Measurements from ENCODE around the gene MYBL2.
A peak's percentile ranks its signal among the peaks of the same experiment; 100 is the strongest.

The MYBL2 gene

DNA sequence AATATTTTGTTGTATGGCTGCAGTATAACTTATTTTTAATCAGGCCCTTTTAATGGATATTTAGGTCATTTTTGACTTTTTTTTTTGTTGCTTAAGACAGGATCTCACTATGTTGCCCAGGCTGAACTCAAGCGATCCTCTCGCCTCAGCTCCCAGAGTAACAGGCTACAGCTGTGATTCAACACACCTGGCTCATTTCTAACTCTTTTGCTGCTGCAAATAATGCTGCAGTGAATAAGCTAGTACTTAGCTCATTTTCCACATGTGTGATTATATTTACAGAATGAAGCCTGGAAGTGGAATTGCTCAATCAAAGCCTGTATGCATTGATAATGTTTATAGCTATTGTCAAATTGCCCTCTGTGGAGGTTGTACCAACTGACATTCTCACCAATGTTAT, 58.8 kb downstream of the MYBL2 start:
- CTCF ChIA-PET = interaction anchor here (0.6 to 1.1 kb wide), 3 partner anchors 23 to 331 kb away, joined by 3 to 4 read pairs (median 3); no protein-coding TSS in a partner anchor
- no peak overlapping the region for H3K4me3 ChIP-seq (ENCODE audit: low read depth, low read length)

GRCh38 chr20:43726333-43726732, 59.4 kb downstream of the MYBL2 start:
- H3K9me3 ChIP-seq (ENCODE audit: control insufficient read depth, insufficient read depth, low read depth, low read length) = no peaks in the 10 kb centered on the region
- H3K36me3 ChIP-seq (ENCODE audit: control insufficient read depth in 2 of 2, insufficient read depth in 1 of 2, low read length in 2 of 2) = no peaks in the 10 kb centered on the region
- POLR2A ChIA-PET = no interaction called here
- H3K27ac ChIP-seq (ENCODE audit: extremely low read depth, low read depth, low read length) = no peak overlapping the region
- H3K4me3 ChIP-seq (ENCODE audit: low read depth, low read length) = no peak overlapping the region
- H3K4me1 ChIP-seq (ENCODE audit: control insufficient read depth, insufficient read depth, low read length) = peaks cover 9% of the 10 kb centered on the region; the same call in 1 of the 2 replicates
- TF ChIP-seq OVOL3 (tag by site-specific recombination; IDR thresholded peaks at IDR 0.05) (no peak), ZNF341 (tag by site-specific recombination; IDR thresholded peaks at IDR 0.05; ENCODE audit: low read depth) (no peak), ZNF37A (tag by site-specific recombination; IDR thresholded peaks at IDR 0.05) (no peak)
- TF ChIP-seq, protein P1, sequence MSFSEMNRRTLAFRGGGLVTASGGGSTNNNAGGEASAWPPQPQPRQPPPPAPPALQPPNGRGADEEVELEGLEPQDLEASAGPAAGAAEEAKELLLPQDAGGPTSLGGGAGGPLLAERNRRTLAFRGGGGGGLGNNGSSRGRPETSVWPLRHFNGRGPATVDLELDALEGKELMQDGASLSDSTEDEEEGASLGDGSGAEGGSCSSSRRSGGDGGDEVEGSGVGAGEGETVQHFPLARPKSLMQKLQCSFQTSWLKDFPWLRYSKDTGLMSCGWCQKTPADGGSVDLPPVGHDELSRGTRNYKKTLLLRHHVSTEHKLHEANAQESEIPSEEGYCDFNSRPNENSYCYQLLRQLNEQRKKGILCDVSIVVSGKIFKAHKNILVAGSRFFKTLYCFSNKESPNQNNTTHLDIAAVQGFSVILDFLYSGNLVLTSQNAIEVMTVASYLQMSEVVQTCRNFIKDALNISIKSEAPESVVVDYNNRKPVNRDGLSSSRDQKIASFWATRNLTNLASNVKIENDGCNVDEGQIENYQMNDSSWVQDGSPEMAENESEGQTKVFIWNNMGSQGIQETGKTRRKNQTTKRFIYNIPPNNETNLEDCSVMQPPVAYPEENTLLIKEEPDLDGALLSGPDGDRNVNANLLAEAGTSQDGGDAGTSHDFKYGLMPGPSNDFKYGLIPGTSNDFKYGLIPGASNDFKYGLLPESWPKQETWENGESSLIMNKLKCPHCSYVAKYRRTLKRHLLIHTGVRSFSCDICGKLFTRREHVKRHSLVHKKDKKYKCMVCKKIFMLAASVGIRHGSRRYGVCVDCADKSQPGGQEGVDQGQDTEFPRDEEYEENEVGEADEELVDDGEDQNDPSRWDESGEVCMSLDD (tag by site-specific recombination; IDR thresholded peaks at IDR 0.05) = no peak
- CTCF ChIA-PET = interaction anchor here (0.6 to 1.1 kb wide), 3 partner anchors 35 to 330 kb away, joined by 3 to 4 read pairs (median 3); no protein-coding TSS in a partner anchor

More for the DNA sequence above, 58.8 kb downstream of the MYBL2 start:
- POLR2A ChIA-PET = no interaction called here
- Histone ChIP-seq H3K9me3 (ENCODE audit: control insufficient read depth, insufficient read depth, low read depth, low read length) (no peaks in the 10 kb centered on the region), H3K27ac (ENCODE audit: extremely low read depth, low read depth, low read length) (no peak overlapping the region), H3K4me1 (ENCODE audit: control insufficient read depth, insufficient read depth, low read length) (peaks cover 9% of the 10 kb centered on the region; the same call in 1 of the 2 replicates), H3K36me3 (ENCODE audit: control insufficient read depth in 2 of 2, insufficient read depth in 1 of 2, low read length in 2 of 2) (no peaks in the 10 kb centered on the region)
- no peak for TF ChIP-seq ZNF501 (tag by site-specific recombination; IDR thresholded peaks at IDR 0.05)
- TF ChIP-seq ZFP37 (tag by site-specific recombination; IDR thresholded peaks at IDR 0.05) = no peak
- no peak for TF ChIP-seq KLF16 (tag by site-specific recombination; IDR thresholded peaks at IDR 0.05)
- TF ChIP-seq ZNF214 (tag by site-specific recombination; IDR thresholded peaks at IDR 0.05; ENCODE audit: borderline replicate concordance) = no peak
- TF ChIP-seq ZNF362 (tag by site-specific recombination; IDR thresholded peaks at IDR 0.05) = no peak
- no peak for TF ChIP-seq ZNF626 (tag by site-specific recombination; IDR thresholded peaks at IDR 0.05)
- TF ChIP-seq YY1 (tag by site-specific recombination; IDR thresholded peaks at IDR 0.05) = no peak
- no peak for TF ChIP-seq ZNF239 (tag by site-specific recombination; IDR thresholded peaks at IDR 0.05)

DNA sequence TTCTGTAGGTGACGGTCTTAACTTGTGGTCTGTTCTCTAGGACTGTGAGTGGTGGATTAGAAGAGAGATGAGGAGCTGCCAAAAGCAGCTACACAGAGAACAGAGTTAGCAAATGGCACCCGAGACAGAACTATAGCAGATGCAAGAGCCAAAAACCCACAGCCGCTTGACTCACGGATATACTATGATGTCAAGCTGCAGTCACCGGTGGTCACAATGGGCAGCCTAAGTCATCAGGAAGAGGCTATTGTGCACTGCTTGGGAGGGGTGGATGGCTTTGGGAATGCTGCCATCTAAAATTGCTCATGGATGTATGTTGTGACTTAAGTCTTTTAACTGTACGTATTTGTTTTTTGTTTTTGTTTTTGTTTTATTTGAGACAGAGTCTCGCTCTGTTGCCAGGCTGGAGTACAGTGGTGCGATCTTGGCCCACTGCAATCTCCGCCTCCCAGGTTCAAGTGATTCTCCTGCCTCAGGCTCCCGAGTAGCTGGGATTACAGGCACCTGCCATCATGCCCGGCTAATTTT, 60.0 kb downstream of the MYBL2 start, which contains the start of gene GTSF1L:
Gene GTSF1L, minus strand, starts transcription at position 192 of the 528 bp plus-strand sequence. CDS start 308 bp downstream, outside the sequence.
- Histone ChIP-seq H3K4me1 (ENCODE audit: control insufficient read depth, insufficient read depth, low read length) (peaks cover 9% of the 10 kb centered on the region; the same call in 1 of the 2 replicates), H3K36me3 (ENCODE audit: control insufficient read depth in 2 of 2, insufficient read depth in 1 of 2, low read length in 2 of 2) (no peaks in the 10 kb centered on the region), H3K4me3 (ENCODE audit: low read depth, low read length) (no peak within 1 kb of the TSS), H3K27ac (ENCODE audit: extremely low read depth, low read depth, low read length) (no peak within 1 kb of the TSS; the same call in 1 of the 2 replicates), H3K9me3 (ENCODE audit: control insufficient read depth, insufficient read depth, low read depth, low read length) (no peaks in the 10 kb centered on the region)
- CTCF ChIA-PET = interaction anchor here (2.1 kb wide), 1 partner anchor 189 kb away, joined by 10 read pairs; no protein-coding TSS in a partner anchor
- TF ChIP-seq OVOL3 (tag by site-specific recombination; IDR thresholded peaks at IDR 0.05) (no peak), ZFP3 (tag by site-specific recombination; IDR thresholded peaks at IDR 0.05; ENCODE audit: low read depth) (no peak), ZNF629 (tag by site-specific recombination; IDR thresholded peaks at IDR 0.05) (peak; percentile 53; the same call in 1 of the 2 replicates), ZNF302 (tag by site-specific recombination; IDR thresholded peaks at IDR 0.05; ENCODE audit: low read depth) (no peak), WT1 (tag by site-specific recombination; IDR thresholded peaks at IDR 0.05) (no peak), PBX3 (CRISPR knock-in tag; IDR thresholded peaks at IDR 0.05) (no peak)
- TF ChIP-seq, protein P2, sequence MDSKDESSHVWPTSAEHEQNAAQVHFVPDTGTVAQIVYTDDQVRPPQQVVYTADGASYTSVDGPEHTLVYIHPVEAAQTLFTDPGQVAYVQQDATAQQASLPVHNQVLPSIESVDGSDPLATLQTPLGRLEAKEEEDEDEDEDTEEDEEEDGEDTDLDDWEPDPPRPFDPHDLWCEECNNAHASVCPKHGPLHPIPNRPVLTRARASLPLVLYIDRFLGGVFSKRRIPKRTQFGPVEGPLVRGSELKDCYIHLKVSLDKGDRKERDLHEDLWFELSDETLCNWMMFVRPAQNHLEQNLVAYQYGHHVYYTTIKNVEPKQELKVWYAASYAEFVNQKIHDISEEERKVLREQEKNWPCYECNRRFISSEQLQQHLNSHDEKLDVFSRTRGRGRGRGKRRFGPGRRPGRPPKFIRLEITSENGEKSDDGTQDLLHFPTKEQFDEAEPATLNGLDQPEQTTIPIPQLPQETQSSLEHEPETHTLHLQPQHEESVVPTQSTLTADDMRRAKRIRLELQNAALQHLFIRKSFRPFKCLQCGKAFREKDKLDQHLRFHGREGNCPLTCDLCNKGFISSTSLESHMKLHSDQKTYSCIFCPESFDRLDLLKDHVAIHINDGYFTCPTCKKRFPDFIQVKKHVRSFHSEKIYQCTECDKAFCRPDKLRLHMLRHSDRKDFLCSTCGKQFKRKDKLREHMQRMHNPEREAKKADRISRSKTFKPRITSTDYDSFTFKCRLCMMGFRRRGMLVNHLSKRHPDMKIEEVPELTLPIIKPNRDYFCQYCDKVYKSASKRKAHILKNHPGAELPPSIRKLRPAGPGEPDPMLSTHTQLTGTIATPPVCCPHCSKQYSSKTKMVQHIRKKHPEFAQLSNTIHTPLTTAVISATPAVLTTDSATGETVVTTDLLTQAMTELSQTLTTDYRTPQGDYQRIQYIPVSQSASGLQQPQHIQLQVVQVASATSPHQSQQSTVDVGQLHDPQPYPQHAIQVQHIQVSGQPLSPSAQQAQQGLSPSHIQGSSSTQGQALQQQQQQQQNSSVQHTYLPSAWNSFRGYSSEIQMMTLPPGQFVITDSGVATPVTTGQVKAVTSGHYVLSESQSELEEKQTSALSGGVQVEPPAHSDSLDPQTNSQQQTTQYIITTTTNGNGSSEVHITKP (tag by site-specific recombination; IDR thresholded peaks at IDR 0.05) = peak; percentile 97
- POLR2A ChIA-PET = no interaction called here
